ENCODE measurements around the gene EIF2S1.

GRCh38 chr14:67313153-67313552, 47.0 kb upstream of the EIF2S1 start:
- TF ChIP-seq, protein P1, sequence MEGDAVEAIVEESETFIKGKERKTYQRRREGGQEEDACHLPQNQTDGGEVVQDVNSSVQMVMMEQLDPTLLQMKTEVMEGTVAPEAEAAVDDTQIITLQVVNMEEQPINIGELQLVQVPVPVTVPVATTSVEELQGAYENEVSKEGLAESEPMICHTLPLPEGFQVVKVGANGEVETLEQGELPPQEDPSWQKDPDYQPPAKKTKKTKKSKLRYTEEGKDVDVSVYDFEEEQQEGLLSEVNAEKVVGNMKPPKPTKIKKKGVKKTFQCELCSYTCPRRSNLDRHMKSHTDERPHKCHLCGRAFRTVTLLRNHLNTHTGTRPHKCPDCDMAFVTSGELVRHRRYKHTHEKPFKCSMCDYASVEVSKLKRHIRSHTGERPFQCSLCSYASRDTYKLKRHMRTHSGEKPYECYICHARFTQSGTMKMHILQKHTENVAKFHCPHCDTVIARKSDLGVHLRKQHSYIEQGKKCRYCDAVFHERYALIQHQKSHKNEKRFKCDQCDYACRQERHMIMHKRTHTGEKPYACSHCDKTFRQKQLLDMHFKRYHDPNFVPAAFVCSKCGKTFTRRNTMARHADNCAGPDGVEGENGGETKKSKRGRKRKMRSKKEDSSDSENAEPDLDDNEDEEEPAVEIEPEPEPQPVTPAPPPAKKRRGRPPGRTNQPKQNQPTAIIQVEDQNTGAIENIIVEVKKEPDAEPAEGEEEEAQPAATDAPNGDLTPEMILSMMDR (IDR thresholded peaks at IDR 0.05): no peak
- no peak for TF ChIP-seq POLR2A (IDR thresholded peaks at IDR 0.05)

All from Peyer's patch (tissue), 4 donors.